Measurements from ENCODE around the gene TMEM59L. TPM values are rescaled to one million over a fixed set of nuclear protein-coding genes. Genes with fewer than 3 reads are reported as not detected.

The TMEM59L gene
- total and polyA plus RNA-seq, 2 of the 13 experiments (the other 11 are each of a cell fraction or from before 2014, with no cell fraction given), result 0.97 to 5.5 TPM

DNA sequence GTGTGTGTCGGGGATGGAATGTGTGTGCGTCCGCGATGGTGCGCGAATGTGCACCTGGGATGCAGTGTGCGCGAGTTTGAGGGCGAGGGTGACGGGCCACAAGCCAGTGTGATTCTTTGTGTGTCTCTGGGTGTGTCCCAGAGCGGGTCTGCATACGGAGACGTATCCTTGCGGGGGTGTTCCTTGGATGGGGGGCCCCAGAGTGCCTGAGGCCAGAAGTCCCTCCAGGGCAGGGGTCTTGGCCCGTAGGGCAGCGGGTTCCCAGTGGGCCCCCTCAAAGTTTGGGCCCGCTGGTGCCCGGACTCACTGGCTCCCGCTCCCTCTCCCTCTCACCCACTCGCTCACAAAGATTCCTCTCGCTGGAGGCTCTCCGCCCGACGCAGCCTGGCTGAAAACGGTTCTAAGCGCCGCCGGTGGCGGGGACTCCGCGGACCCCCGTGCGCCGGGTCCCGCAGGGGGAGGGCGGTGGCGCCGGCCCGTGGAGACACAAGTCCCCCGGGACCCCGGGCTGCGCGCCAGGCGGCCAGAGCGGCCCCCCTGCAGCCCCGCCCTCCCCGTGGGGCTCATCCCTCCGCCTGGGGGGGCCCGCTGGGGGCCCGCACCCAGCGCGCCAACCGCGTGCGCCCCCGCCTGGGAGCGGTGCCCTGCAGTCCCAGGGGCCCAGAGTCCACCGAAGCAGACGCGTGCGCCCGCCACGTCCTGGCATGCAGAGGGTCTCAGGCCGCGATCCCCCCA is 7.0 kb upstream of the TMEM59L start (continued):
- TF ChIP-seq RERE (CRISPR knock-in tag; IDR thresholded peaks at IDR 0.05; ENCODE audit: low read depth) (no peak), CENPBD1 (CRISPR knock-in tag; IDR thresholded peaks at IDR 0.05; ENCODE audit: borderline replicate concordance, low read depth) (no peak), TEAD3 (CRISPR knock-in tag; optimal IDR thresholded peaks at IDR 0.05; ENCODE audit: borderline replicate concordance) (peak; percentile 53), SUZ12 (IDR thresholded peaks at IDR 0.05; ENCODE audit: low read depth, low read length) (no peak), CEBPG (CRISPR knock-in tag; IDR thresholded peaks at IDR 0.05) (no peak), PHF21A (CRISPR knock-in tag; IDR thresholded peaks at IDR 0.05) (peak; percentile 31; the same call in 1 of the 2 replicates), RARG (CRISPR knock-in tag; IDR thresholded peaks at IDR 0.05; ENCODE audit: low read depth) (no peak), ZNF678 (CRISPR knock-in tag; IDR thresholded peaks at IDR 0.05) (no peak), KLF9 (CRISPR knock-in tag; IDR thresholded peaks at IDR 0.05; ENCODE audit: low read depth) (no peak), RFX1 (IDR thresholded peaks at IDR 0.05) (no peak), SP5 (CRISPR knock-in tag; IDR thresholded peaks at IDR 0.05; ENCODE audit: borderline replicate concordance, low read depth) (no peak), ZNF761 (CRISPR knock-in tag; conservative IDR thresholded peaks at IDR 0.05) (no peak), SRF (IDR thresholded peaks at IDR 0.05; ENCODE audit: low read depth, low read length) (no peak), SAP130 (CRISPR knock-in tag; IDR thresholded peaks at IDR 0.05; ENCODE audit: low read depth) (peak; percentile 60), SP1 (IDR thresholded peaks at IDR 0.05) (no peak), SP1 (CRISPR knock-in tag; IDR thresholded peaks at IDR 0.05) (no peak), XBP1 (CRISPR knock-in tag; IDR thresholded peaks at IDR 0.05) (no peak), HDAC1 (CRISPR knock-in tag; IDR thresholded peaks at IDR 0.05) (peak; percentile 22; the same call in 1 of the 2 replicates), TFAP4 (IDR thresholded peaks at IDR 0.05; ENCODE audit: borderline replicate concordance, low read depth) (peak; percentile 31; the same call in 1 of the 2 replicates), ZMAT3 (CRISPR knock-in tag; conservative IDR thresholded peaks at IDR 0.05) (no peak), SSRP1 (CRISPR knock-in tag; IDR thresholded peaks at IDR 0.05) (no peak), ZNF331 (CRISPR knock-in tag; IDR thresholded peaks at IDR 0.05) (peak; percentile 49; the same call in 1 of the 2 replicates), ATM (IDR thresholded peaks at IDR 0.05; ENCODE audit: borderline replicate concordance) (no peak), RORA (CRISPR knock-in tag; IDR thresholded peaks at IDR 0.05) (no peak), ATF4 (CRISPR knock-in tag; IDR thresholded peaks at IDR 0.05) (no peak), TARDBP (CRISPR knock-in tag; IDR thresholded peaks at IDR 0.05) (no peak), KLF13 (CRISPR knock-in tag; IDR thresholded peaks at IDR 0.05) (no peak)
